GM19324 (cell line): ENCODE results near the gene UBA5.

ENCODE experiments used
- ATAC-seq: cut with Tn5 transposase; IDR thresholded peaks from one replicate; pipeline ENCODE4 v1.9.1; 2021; ENCODE audit warnings: mild to moderate bottlenecking, moderate library complexity; ENCODE audit not compliant: unreplicated experiment, low FRiP score

The UBA5 gene

GRCh38 chr3:132710311-132710710 is 50.2 kb downstream of the UBA5 start:
- ATAC-seq: no peak

GRCh38 chr3:132713977-132714727 is 54.0 kb downstream of the UBA5 start:
- no peak for ATAC-seq

- ATAC-seq: no peak
Observed at GRCh38 chr3:132716372-132716771, 56.2 kb downstream of the UBA5 start.

GRCh38 chr3:132720228-132720627 is 60.1 kb downstream of the UBA5 start:
- no peak for ATAC-seq

GRCh38 chr3:132721479-132722164 is 61.5 kb downstream of the UBA5 start:
- no peak for ATAC-seq

GRCh38 chr3:132722165-132723023 is 62.3 kb downstream of the UBA5 start, which contains the start of gene NPHP3:
TSS of gene NPHP3 (minus strand) at chr3:132722409. CDS start at chr3:132722355, 54 bp downstream.
- peak; percentile 85 for ATAC-seq

- no peak for ATAC-seq
Observed at GRCh38 chr3:132723024-132723950, 63.2 kb downstream of the UBA5 start.

- no peak for ATAC-seq
Observed at GRCh38 chr3:132726341-132726823, 66.3 kb downstream of the UBA5 start.
